ENCODE results near the gene ASTN1. TPM values are rescaled to one million over a fixed set of nuclear protein-coding genes. Genes with fewer than 3 reads are reported as not detected.

ASTN1 gene
- total RNA-seq, 4 donors from 2014 or later = 0.18 TPM; not detected in 3

DNA sequence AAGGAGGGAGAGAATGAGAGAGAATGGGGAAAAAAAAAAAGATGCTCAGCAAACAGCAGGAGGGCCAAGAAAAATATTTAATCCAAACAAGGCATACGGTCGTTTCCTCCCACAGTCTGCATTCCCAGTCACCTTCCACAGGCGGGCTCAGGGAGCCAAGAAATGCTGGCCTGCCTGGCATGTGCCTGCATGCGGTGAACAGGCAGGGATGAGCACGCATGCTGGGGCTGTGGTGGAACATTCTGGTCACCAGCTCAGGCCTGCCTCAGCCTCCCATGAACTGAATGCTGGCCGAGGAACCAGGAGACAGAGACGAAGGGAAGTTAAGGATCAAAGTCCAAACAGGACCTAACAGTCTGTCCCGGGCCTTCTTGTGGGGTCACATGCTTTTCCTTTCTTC, 335.3 kb downstream of the ASTN1 start:
- no peak for DNase-seq (ENCODE audit: low spot score in 2 of 2)
- Histone ChIP-seq H3K27me3 (no peaks in the 10 kb centered on the region), H3K4me3 (no peak overlapping the region), H3K27ac (no peak overlapping the region), H3K9me3 (no peaks in the 10 kb centered on the region), H3K4me1 (no peaks in the 10 kb centered on the region), H3K36me3 (no peaks in the 10 kb centered on the region)
- TF ChIP-seq EP300 (IDR thresholded peaks at IDR 0.05) = no peak
- TF ChIP-seq, protein P1, sequence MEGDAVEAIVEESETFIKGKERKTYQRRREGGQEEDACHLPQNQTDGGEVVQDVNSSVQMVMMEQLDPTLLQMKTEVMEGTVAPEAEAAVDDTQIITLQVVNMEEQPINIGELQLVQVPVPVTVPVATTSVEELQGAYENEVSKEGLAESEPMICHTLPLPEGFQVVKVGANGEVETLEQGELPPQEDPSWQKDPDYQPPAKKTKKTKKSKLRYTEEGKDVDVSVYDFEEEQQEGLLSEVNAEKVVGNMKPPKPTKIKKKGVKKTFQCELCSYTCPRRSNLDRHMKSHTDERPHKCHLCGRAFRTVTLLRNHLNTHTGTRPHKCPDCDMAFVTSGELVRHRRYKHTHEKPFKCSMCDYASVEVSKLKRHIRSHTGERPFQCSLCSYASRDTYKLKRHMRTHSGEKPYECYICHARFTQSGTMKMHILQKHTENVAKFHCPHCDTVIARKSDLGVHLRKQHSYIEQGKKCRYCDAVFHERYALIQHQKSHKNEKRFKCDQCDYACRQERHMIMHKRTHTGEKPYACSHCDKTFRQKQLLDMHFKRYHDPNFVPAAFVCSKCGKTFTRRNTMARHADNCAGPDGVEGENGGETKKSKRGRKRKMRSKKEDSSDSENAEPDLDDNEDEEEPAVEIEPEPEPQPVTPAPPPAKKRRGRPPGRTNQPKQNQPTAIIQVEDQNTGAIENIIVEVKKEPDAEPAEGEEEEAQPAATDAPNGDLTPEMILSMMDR (IDR thresholded peaks at IDR 0.05) = no peak
- TF ChIP-seq POLR2A (IDR thresholded peaks at IDR 0.05) = no peak
- WGBS = 39% methylated on average over 8 of the region's 8 CpGs

DNA sequence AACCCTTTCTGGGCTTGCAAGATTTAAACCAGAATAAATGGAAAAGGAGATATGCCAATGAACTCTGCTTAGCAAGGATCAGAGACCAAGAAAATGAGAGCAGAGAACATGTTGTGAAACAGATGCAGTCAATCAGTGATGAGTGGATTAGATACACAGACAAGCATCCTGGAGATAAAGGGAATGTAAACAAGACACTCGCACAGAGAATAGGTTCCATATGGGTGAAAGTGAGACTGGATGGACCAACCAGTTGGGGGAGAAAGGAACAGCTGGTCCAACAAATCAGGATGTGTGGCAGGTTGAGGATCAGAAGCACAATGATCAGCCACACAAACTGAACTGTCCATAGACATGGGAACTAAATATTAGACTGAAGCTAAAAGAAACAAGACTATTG, 338.2 kb downstream of the ASTN1 start:
- H3K36me3 ChIP-seq = no peaks in the 10 kb centered on the region
- no peak overlapping the region for H3K4me3 ChIP-seq
- H3K27me3 ChIP-seq = no peaks in the 10 kb centered on the region
- DNase-seq (ENCODE audit: low spot score in 2 of 2) = no peak
- H3K4me1 ChIP-seq = peaks cover 5% of the 10 kb centered on the region
- WGBS = 41% methylated on average over 1 of the region's 1 CpG
- no peaks in the 10 kb centered on the region for H3K9me3 ChIP-seq
- no peak overlapping the region for H3K27ac ChIP-seq
- no peak for TF ChIP-seq EP300 (IDR thresholded peaks at IDR 0.05)

DNA sequence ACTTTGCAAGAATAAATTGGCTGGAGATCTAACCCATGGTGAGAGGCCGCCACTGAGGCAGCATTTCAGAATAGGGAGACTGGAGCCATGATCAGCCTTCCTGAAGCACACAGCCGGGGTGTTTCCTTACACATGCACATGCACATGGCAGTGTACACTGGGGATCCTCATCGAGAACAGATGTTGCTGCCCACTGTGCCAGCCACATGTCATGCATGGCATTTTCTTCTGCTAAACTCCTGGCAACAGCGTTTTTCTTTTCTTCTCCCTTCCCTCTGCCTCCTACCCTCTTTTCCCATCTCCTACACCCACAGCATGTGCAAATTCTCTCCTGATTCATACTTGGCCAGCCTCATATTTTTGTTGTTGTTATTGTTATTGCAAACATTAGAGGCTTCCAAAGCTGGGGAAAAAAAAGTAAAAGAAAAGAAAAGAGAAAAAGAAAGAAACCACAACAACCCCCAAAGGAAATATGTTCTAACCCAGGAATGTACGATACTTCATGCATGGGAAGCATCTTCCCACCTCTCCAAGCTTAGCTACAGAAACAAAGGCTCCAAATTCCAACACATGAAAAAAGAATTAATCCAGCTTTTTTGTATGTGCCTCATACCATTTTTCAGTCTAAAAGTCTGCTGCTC, 344.0 kb downstream of the ASTN1 start:
- Histone ChIP-seq H3K4me1 (peaks cover 5% of the 10 kb centered on the region), H3K4me3 (no peak overlapping the region), H3K27ac (peak overlapping the region; percentile 32), H3K27me3 (no peaks in the 10 kb centered on the region), H3K36me3 (no peaks in the 10 kb centered on the region), H3K9me3 (no peaks in the 10 kb centered on the region)
- WGBS = 66% methylated on average over 5 of the region's 5 CpGs
- DNase-seq (ENCODE audit: low spot score in 2 of 2) = no peak
- TF ChIP-seq, protein P1 (IDR thresholded peaks at IDR 0.05) = no peak
- no peak for TF ChIP-seq EP300 (IDR thresholded peaks at IDR 0.05)
- TF ChIP-seq POLR2AphosphoS5 (IDR thresholded peaks at IDR 0.05) = no peak
- TF ChIP-seq POLR2A (IDR thresholded peaks at IDR 0.05) = no peak

DNA sequence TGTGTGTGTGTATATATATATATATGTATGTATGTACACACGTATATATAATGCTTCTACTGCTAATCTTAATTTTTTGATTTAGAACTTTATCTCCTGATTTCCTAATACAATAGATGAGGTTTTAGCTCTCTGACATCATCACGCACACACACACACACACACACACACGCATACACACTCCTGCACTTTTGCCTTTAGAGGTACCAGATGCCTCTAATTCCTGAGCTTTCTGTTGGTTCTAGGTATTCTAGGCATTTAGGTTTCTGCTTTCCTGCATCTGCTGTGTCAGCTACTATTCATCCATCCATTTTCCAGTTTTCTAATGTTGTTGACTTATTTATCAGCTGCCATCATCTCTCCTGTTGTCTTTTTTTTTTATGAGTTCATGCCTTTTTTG, 348.3 kb downstream of the ASTN1 start:
- Histone ChIP-seq H3K4me3 (no peak overlapping the region), H3K27me3 (no peaks in the 10 kb centered on the region), H3K36me3 (no peaks in the 10 kb centered on the region), H3K9me3 (no peaks in the 10 kb centered on the region), H3K27ac (no peak overlapping the region), H3K4me1 (no peaks in the 10 kb centered on the region)
- TF ChIP-seq EP300 (IDR thresholded peaks at IDR 0.05) (no peak), POLR2A (IDR thresholded peaks at IDR 0.05) (no peak), POLR2AphosphoS5 (IDR thresholded peaks at IDR 0.05) (no peak)
- TF ChIP-seq, protein P1 (IDR thresholded peaks at IDR 0.05) = no peak
- 88% methylated on average over 3 of the region's 3 CpGs for WGBS
- no peak for DNase-seq (ENCODE audit: low spot score in 2 of 2)

DNA sequence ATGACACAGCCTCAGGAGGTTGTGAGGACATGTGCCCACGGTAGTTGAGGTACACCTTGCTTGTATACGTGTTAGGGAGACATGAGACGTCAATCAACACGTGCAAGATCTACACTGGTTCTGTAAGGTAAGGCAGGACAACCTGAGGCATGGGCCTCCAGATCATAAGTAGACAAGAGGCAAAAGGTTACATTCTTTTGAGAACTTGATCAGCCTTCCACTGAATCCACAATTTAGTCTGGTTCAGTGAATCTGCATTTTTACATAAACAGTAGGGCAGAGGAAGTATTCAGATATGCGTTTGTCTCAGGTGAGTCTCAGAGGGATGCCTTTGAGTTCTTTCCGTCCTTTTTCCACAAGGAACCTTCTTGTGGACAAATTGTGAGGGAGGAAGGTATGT, 348.9 kb downstream of the ASTN1 start:
- DNase-seq (ENCODE audit: low spot score in 2 of 2) = no peak
- TF ChIP-seq EP300 (IDR thresholded peaks at IDR 0.05) (no peak), POLR2A (IDR thresholded peaks at IDR 0.05) (no peak), POLR2AphosphoS5 (IDR thresholded peaks at IDR 0.05) (no peak)
- TF ChIP-seq, protein P1 (IDR thresholded peaks at IDR 0.05) = no peak
- Histone ChIP-seq H3K27ac (no peak overlapping the region), H3K4me1 (no peaks in the 10 kb centered on the region), H3K9me3 (no peaks in the 10 kb centered on the region), H3K4me3 (no peak overlapping the region), H3K27me3 (no peaks in the 10 kb centered on the region), H3K36me3 (no peaks in the 10 kb centered on the region)
- whole genome bisulfite sequencing = 75% methylated on average over 6 of the region's 6 CpGs
